ENCODE data around the gene XPO6.
A peak's percentile ranks its signal among the peaks of the same experiment; 100 is the strongest.

Gene XPO6

GRCh38 chr16:28184625-28185024 is 27.1 kb downstream of the XPO6 start:
- no peak for DNase-seq (ENCODE audit: extremely low read depth, low read depth)
- TF ChIP-seq, protein P1, sequence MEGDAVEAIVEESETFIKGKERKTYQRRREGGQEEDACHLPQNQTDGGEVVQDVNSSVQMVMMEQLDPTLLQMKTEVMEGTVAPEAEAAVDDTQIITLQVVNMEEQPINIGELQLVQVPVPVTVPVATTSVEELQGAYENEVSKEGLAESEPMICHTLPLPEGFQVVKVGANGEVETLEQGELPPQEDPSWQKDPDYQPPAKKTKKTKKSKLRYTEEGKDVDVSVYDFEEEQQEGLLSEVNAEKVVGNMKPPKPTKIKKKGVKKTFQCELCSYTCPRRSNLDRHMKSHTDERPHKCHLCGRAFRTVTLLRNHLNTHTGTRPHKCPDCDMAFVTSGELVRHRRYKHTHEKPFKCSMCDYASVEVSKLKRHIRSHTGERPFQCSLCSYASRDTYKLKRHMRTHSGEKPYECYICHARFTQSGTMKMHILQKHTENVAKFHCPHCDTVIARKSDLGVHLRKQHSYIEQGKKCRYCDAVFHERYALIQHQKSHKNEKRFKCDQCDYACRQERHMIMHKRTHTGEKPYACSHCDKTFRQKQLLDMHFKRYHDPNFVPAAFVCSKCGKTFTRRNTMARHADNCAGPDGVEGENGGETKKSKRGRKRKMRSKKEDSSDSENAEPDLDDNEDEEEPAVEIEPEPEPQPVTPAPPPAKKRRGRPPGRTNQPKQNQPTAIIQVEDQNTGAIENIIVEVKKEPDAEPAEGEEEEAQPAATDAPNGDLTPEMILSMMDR (IDR thresholded peaks at IDR 0.05; ENCODE audit: low read depth, low read length, missing control alignments) = no peak
- H3K4me3 ChIP-seq (replicated peaks; ENCODE audit: low read depth, low read length) = no peak overlapping the region

GRCh38 chr16:28183930-28184329 is 27.8 kb downstream of the XPO6 start:
- TF ChIP-seq, protein P1 (IDR thresholded peaks at IDR 0.05; ENCODE audit: low read depth, low read length, missing control alignments) = no peak
- no peak for DNase-seq (ENCODE audit: extremely low read depth, low read depth)
- H3K4me3 ChIP-seq (replicated peaks; ENCODE audit: low read depth, low read length) = no peak overlapping the region

DNA sequence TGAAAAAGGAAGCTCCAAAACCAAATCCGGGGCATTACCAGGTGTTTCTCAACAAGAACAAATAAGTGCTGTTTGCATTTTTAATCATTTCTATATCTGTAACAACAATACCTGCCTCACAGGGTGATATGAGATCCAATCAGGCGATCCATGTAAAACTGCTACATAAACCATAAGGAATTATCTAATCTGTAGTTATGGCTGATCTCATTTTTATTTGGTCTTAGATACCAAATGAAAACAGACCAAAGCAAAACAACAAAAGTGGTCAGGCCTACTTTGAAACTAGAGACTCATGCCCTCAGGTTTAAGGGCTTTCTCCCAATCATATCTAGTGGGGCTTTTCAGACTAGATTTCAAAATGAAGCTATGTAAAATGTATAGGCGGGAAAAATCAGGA is 28.3 kb downstream of the XPO6 start:
- TF ChIP-seq, protein P1 (IDR thresholded peaks at IDR 0.05; ENCODE audit: low read depth, low read length, missing control alignments) = no peak
- no peak for DNase-seq (ENCODE audit: extremely low read depth, low read depth)
- H3K4me3 ChIP-seq (replicated peaks; ENCODE audit: low read depth, low read length) = no peak overlapping the region

GRCh38 chr16:28182801-28183200 is 29.0 kb downstream of the XPO6 start:
- TF ChIP-seq, protein P1 (IDR thresholded peaks at IDR 0.05; ENCODE audit: low read depth, low read length, missing control alignments) = no peak
- H3K4me3 ChIP-seq (replicated peaks; ENCODE audit: low read depth, low read length) = no peak overlapping the region

DNA sequence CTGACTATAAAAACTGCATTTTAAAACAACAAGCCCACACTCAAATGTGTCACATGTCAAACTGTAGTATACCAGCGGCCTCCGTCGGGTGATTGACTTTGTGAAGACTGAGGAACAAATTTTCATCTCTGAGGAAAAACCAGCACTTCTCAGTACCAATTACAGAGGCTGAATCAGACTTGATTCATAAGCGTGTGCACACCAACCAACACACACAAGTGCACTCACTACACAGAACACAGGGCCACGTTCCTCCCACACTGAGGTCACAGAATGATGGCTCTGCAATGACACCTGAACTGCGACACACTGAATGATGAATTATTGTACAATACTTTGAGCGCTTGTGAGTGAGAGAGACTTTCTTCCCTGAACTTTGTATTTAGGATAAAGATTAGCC is 29.6 kb downstream of the XPO6 start:
- H3K4me3 ChIP-seq (replicated peaks; ENCODE audit: low read depth, low read length) = no peak overlapping the region
- no peak for DNase-seq (ENCODE audit: extremely low read depth, low read depth)
- TF ChIP-seq, protein P1 (IDR thresholded peaks at IDR 0.05; ENCODE audit: low read depth, low read length, missing control alignments) = no peak

More at GRCh38 chr16:28182801-28183200, 29.0 kb downstream of the XPO6 start:
- no peak for DNase-seq (ENCODE audit: extremely low read depth, low read depth)

- H3K4me3 ChIP-seq (replicated peaks; ENCODE audit: low read depth, low read length) = no peak overlapping the region
- DNase-seq (ENCODE audit: extremely low read depth, low read depth) = peak; percentile 82
- TF ChIP-seq, protein P1 (IDR thresholded peaks at IDR 0.05; ENCODE audit: low read depth, low read length, missing control alignments) = no peak
Measured at GRCh38 chr16:28181515-28181914, 30.2 kb downstream of the XPO6 start.
